CD14-positive monocyte (primary cell): ENCODE measurements around the gene JCAD. TPM values are rescaled to one million over a fixed set of nuclear protein-coding genes. Genes with fewer than 3 reads are reported as not detected.

Experiments
- DNase-seq, 3 donors: peaks; one replicate each; pipeline ENCODE4 v3.0.0-alpha.2; 2011 to 2022
- H2AFZ ChIP-seq: 2 replicates; pipeline ENCODE4 v1.6.0; 2012; ENCODE audit warnings: mild to moderate bottlenecking, low read depth, low read length, inconsistent platforms; ENCODE audit not compliant: insufficient read depth, poor library complexity, severe bottlenecking
- H3K27ac ChIP-seq, 2 donors: 1 replicate in 1 of 2; 2 replicates in 1 of 2; pipeline ENCODE4 v1.5.1; 2012 to 2013; ENCODE audit warnings: low read length in 2 of 2, control low read depth in 1 of 2, inconsistent platforms in 1 of 2, low read depth in 1 of 2, mild to moderate bottlenecking in 1 of 2
- H3K27me3 ChIP-seq, 2 donors: one replicate each; pipeline versions ENCODE4 v1.6.0 to v1.6.1; 2011 to 2013; ENCODE audit warnings: low read length in 2 of 2; ENCODE audit not compliant: control insufficient read depth in 2 of 2, insufficient read depth in 2 of 2
- H3K36me3 ChIP-seq, 2 donors: replicated peaks in 1 of 2; 1 replicate in 1 of 2; 2 replicates in 1 of 2; pipeline versions ENCODE4 v1.5.1 to v1.6.1; 2012 to 2013; ENCODE audit warnings: low read length in 2 of 2, control low read depth in 1 of 2, inconsistent platforms in 1 of 2, mild to moderate bottlenecking in 1 of 2; ENCODE audit not compliant: insufficient read depth in 2 of 2, control insufficient read depth in 1 of 2
- H3K4me1 ChIP-seq, 2 donors: 1 replicate in 1 of 2; 2 replicates in 1 of 2; pipeline versions ENCODE4 v1.5.1 to v1.6.1; 2012 to 2013; ENCODE audit warnings: low read length in 2 of 2, control low read depth in 1 of 2, inconsistent platforms in 1 of 2, mild to moderate bottlenecking in 1 of 2, moderate library complexity in 1 of 2; ENCODE audit not compliant: insufficient read depth in 2 of 2, control insufficient read depth in 1 of 2
- H3K4me2 ChIP-seq: replicated peaks from 2 replicates; pipeline ENCODE3; 2012; ENCODE audit warnings: low read length, moderate library complexity, mild to moderate bottlenecking; ENCODE audit not compliant: poor library complexity, severe bottlenecking; ENCODE audit errors: extremely low read depth
- H3K4me3 ChIP-seq, 3 experiments: fragments of 200-600 bp in 1 of 3; sonication (generic) in 1 of 3; replicated peaks in 1 of 3; 1 replicate in 2 of 3; 2 replicates in 1 of 3; pipeline ENCODE4 v1.5.1; 2011 to 2013; ENCODE audit warnings: low read length in 3 of 3, mild to moderate bottlenecking in 3 of 3, control low read depth in 2 of 3, low read depth in 2 of 3, inconsistent platforms in 1 of 3, moderate library complexity in 1 of 3
- H3K79me2 ChIP-seq: 2 replicates; pipeline ENCODE4 v1.6.0; 2012; ENCODE audit warnings: mild to moderate bottlenecking, control low read depth, inconsistent platforms, low read length, moderate library complexity; ENCODE audit not compliant: insufficient read depth
- H3K9ac ChIP-seq: 2 replicates; pipeline ENCODE4 v1.6.0; 2017; ENCODE audit warnings: low read length, mild to moderate bottlenecking; ENCODE audit not compliant: insufficient read depth, poor library complexity, severe bottlenecking
- H3K9me3 ChIP-seq, 2 donors: replicated peaks in 1 of 2; 1 replicate in 1 of 2; 2 replicates in 1 of 2; pipeline versions ENCODE4 v1.5.1 to v1.6.1; 2012 to 2013; ENCODE audit warnings: low read length in 2 of 2, control low read depth in 1 of 2; ENCODE audit not compliant: control insufficient read depth in 1 of 2, insufficient read depth in 1 of 2
- H4K20me1 ChIP-seq: 2 replicates; pipeline ENCODE4 v1.6.0; 2012; ENCODE audit warnings: mild to moderate bottlenecking, low read length, control low read depth, moderate library complexity; ENCODE audit not compliant: insufficient read depth
- H3K27ac Mint-ChIP-seq, 7 donors: one replicate each; pipeline ENCODE4 v1.8.0; 2020; ENCODE audit warnings: mild to moderate bottlenecking in 7 of 7, mixed read lengths in 7 of 7, moderate library complexity in 6 of 7, inconsistent platforms in 2 of 7
- H3K27me3 Mint-ChIP-seq, 3 donors: one replicate each; pipeline ENCODE4 v1.8.0; 2021 to 2022; ENCODE audit warnings: low read depth in 3 of 3, mild to moderate bottlenecking in 3 of 3, mixed read lengths in 3 of 3, moderate library complexity in 3 of 3, inconsistent platforms in 1 of 3
- H3K36me3 Mint-ChIP-seq, 2 donors: one replicate each; pipeline ENCODE4 v1.8.0; 2020; ENCODE audit warnings: mixed read lengths in 2 of 2, inconsistent platforms in 1 of 2, mild to moderate bottlenecking in 1 of 2
- H3K4me1 Mint-ChIP-seq: one replicate; pipeline ENCODE4 v1.8.0; 2020; ENCODE audit warnings: mild to moderate bottlenecking, mixed read lengths
- H3K4me3 Mint-ChIP-seq, 2 donors: one replicate each; pipeline ENCODE4 v1.8.0; 2020; ENCODE audit warnings: mild to moderate bottlenecking in 2 of 2, mixed read lengths in 2 of 2, moderate library complexity in 1 of 2
- H3K9me3 Mint-ChIP-seq, 7 donors: one replicate each; pipeline ENCODE4 v1.8.0; 2020 to 2022; ENCODE audit warnings: mixed read lengths in 7 of 7, mild to moderate bottlenecking in 6 of 7, moderate library complexity in 6 of 7, inconsistent platforms in 2 of 7
- CTCF ChIP-seq: fragments of 200-600 bp; IDR thresholded peaks from one replicate; pipeline ENCODE4 v1.8.0; 2022; ENCODE audit warnings: antibody characterized with exemption, mild to moderate bottlenecking
- WGBS: methylation state at CpG from one replicate; pipeline ENCODE4 v1.1.5; 2013; ENCODE audit warnings: missing lambda C conversion rate; ENCODE audit not compliant: insufficient coverage; 5-methylcytosine and 5-hydroxymethylcytosine counted together
- intact Hi-C, 2 donors: fragments of 100-400 bp; cut with micrococcal nuclease; formaldehyde crosslinking; loops; one replicate each; pipeline versions ENCODE4 v1.15.0 to v1.15.1; 2023
- polyA plus RNA-seq, 3 donors: library from polyadenylated mRNA; depleted of rRNA in 1 of 3; unstranded in 2 of 3; stranded (reverse) in 1 of 3; fragments of 300-500 nt in 2 of 3; fragments of >200 nt in 1 of 3; fragmentation: Illumina TruSeq in 2 of 3; gene quantifications; 1 replicate in 2 of 3; 2 replicates in 1 of 3; pipeline ENCODE4 v1.2.3, GENCODE V29; 2012 to 2021

JCAD gene
- polyA plus RNA-seq, 3 donors, result not detected

DNA sequence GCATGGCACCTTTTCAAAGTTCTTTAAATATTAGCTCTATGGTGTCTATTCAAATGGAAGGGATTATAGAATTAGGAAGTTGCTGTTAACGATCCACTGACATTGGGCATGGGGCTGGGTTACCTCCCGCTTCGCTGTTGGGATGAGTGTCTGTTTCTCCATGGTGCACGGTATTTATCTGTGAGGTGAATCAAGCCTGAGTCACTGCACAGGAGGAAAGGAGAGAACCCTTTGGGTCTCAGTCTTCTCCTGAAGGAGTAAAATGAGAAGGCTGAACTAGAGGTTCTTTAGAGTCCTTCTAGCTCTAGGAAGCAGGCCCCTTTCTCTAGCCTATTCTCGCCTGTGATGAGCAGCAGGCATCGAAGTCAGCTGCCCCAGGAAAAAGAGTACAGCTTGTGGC is 7.3 kb downstream of the JCAD start:
- Mint-ChIP-seq H3K4me3 (no peak overlapping the region), H3K36me3 (no peaks in the 10 kb centered on the region), H3K27me3 (peaks cover 31 to 37% (median 35%) of the 10 kb centered on the region in 3 donors), H3K9me3 (peaks cover 0 to 6% (median 0%) of the 10 kb centered on the region in 7 donors), H3K27ac (peak overlapping the region in 1 of 7 donors; percentile 71), H3K4me1 (peaks cover 8% of the 10 kb centered on the region)
- 88% methylated on average over 4 of the region's 6 CpGs for WGBS
- no peak overlapping the region for H3K9ac ChIP-seq
- intact Hi-C loops, result no loop called here
- DNase-seq, result no peak
- H2AFZ ChIP-seq, result no peak overlapping the region
- no peaks in the 10 kb centered on the region for H3K9me3 ChIP-seq
- H3K27me3 ChIP-seq, result peaks cover 21 to 48% of the 10 kb centered on the region in 2 donors
- TF ChIP-seq CTCF, result no peak
- H3K4me1 ChIP-seq, result no peaks in the 10 kb centered on the region
- no peaks in the 10 kb centered on the region for H3K79me2 ChIP-seq
- no peak overlapping the region for H3K4me2 ChIP-seq
- H3K4me3 ChIP-seq, result no peak overlapping the region
- no peak overlapping the region for H3K27ac ChIP-seq
- no peaks in the 10 kb centered on the region for H3K36me3 ChIP-seq
- H4K20me1 ChIP-seq, result no peaks in the 10 kb centered on the region

DNA sequence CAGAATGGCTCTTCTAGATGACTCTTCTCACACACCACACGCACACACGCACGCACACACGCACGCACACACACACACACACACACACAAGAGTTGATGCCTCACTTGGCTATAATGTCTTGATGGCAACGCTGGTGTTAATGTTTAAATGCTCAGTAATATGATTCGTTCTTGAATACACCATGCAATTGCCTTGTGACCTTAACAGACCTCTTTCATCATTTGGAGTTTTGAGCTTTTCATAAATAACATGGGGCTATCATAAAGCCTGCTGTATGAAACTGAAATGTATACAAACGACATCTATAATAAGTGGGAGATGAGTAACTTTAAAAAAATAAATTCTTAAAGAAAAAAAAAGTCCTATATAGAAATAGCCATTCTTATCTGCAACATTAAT is 8.2 kb downstream of the JCAD start:
- Histone ChIP-seq H3K27me3 (peaks cover 13 to 40% of the 10 kb centered on the region in 2 donors), H4K20me1 (no peaks in the 10 kb centered on the region)
- H3K27ac Mint-ChIP-seq, result no peak overlapping the region

More for the DNA sequence above, 8.2 kb downstream of the JCAD start:
- DNase-seq, result no peak
- TF ChIP-seq CTCF, result no peak
- H2AFZ ChIP-seq, result no peak overlapping the region
- H3K79me2 ChIP-seq, result no peaks in the 10 kb centered on the region
- H3K4me3 Mint-ChIP-seq, result no peak overlapping the region
- peaks cover 0 to 6% (median 0%) of the 10 kb centered on the region in 7 donors for H3K9me3 Mint-ChIP-seq
- H3K27ac ChIP-seq, result no peak overlapping the region
- H3K9ac ChIP-seq, result no peak overlapping the region
- intact Hi-C loops, result no loop called here
- H3K4me1 ChIP-seq, result no peaks in the 10 kb centered on the region
- H3K4me2 ChIP-seq, result no peak overlapping the region
- no peaks in the 10 kb centered on the region for H3K36me3 ChIP-seq
- no peaks in the 10 kb centered on the region for H3K36me3 Mint-ChIP-seq
- H3K9me3 ChIP-seq, result no peaks in the 10 kb centered on the region
- H3K4me1 Mint-ChIP-seq, result peaks cover 8% of the 10 kb centered on the region
- no peak overlapping the region for H3K4me3 ChIP-seq
- peaks cover 29 to 31% (median 29%) of the 10 kb centered on the region in 3 donors for H3K27me3 Mint-ChIP-seq
- no CpG with 5 or more reads among the region's 8 CpGs for WGBS
